Neural progenitor cell (in vitro differentiated cells): ENCODE measurements around the gene SPOCK3. TPM values are rescaled to one million over a fixed set of nuclear protein-coding genes. Genes with fewer than 3 reads are reported as not detected.

Experiments
- DNase-seq: peaks from one replicate; pipeline ENCODE4 v3.0.0-alpha.2; 2016; ENCODE audit warnings: low spot score
- H2AFZ ChIP-seq: fragments of 200-600 bp; sonication (generic); replicated peaks from 2 replicates; pipeline ENCODE4 v1.6.1; 2016; ENCODE audit warnings: antibody characterized with exemption
- H3F3A ChIP-seq: fragments of 200-600 bp; sonication (generic); 2 replicates; pipeline ENCODE4 v1.6.1; 2016; ENCODE audit warnings: antibody characterized with exemption, low read depth
- H3K27ac ChIP-seq: fragments of 200-600 bp; sonication (generic); 2 replicates; pipeline ENCODE4 v1.5.1; 2016; ENCODE audit warnings: mild to moderate bottlenecking
- H3K27me3 ChIP-seq: fragments of 200-600 bp; sonication (generic); 2 replicates; pipeline ENCODE4 v1.6.1; 2016; ENCODE audit warnings: mild to moderate bottlenecking, moderate library complexity
- H3K36me3 ChIP-seq: fragments of 200-600 bp; sonication (generic); 2 replicates; pipeline ENCODE4 v1.5.1; 2016
- H3K4me1 ChIP-seq: fragments of 200-600 bp; sonication (generic); 2 replicates; pipeline ENCODE4 v1.6.1; 2016; ENCODE audit warnings: mixed run types
- H3K4me2 ChIP-seq: fragments of 200-600 bp; sonication (generic); 2 replicates; pipeline ENCODE4 v1.6.1; 2016
- H3K4me3 ChIP-seq: fragments of 200-600 bp; sonication (generic); 2 replicates; pipeline ENCODE4 v1.5.1; 2016
- H3K79me2 ChIP-seq: fragments of 200-600 bp; sonication (generic); 2 replicates; pipeline ENCODE4 v1.6.1; 2016; ENCODE audit warnings: low read depth
- H3K9ac ChIP-seq: fragments of 200-600 bp; sonication (generic); 2 replicates; pipeline ENCODE4 v1.6.1; 2016
- H3K9me3 ChIP-seq: fragments of 200-600 bp; sonication (generic); 2 replicates; pipeline ENCODE4 v1.5.1; 2016; ENCODE audit warnings: low read depth
- H4K20me1 ChIP-seq: fragments of 200-600 bp; sonication (generic); 2 replicates; pipeline ENCODE4 v1.6.1; 2016; ENCODE audit warnings: low read depth
- H3K27ac Mint-ChIP-seq: 3 replicates; pipeline ENCODE4 v1.8.0; 2021; ENCODE audit warnings: mixed read lengths
- H3K27me3 Mint-ChIP-seq: 2 replicates; pipeline ENCODE4 v1.8.0; 2022; ENCODE audit warnings: low read depth, mild to moderate bottlenecking, inconsistent platforms, moderate library complexity, mixed read lengths; ENCODE audit not compliant: insufficient read depth
- H3K36me3 Mint-ChIP-seq: 3 replicates; pipeline ENCODE4 v1.8.0; 2021; ENCODE audit warnings: mixed read lengths
- H3K4me1 Mint-ChIP-seq: 3 replicates; pipeline ENCODE4 v1.8.0; 2021; ENCODE audit warnings: mixed read lengths
- H3K4me3 Mint-ChIP-seq: 3 replicates; pipeline ENCODE4 v1.8.0; 2021; ENCODE audit warnings: mild to moderate bottlenecking, moderate library complexity, mixed read lengths
- H3K9me3 Mint-ChIP-seq: 3 replicates; pipeline ENCODE4 v1.8.0; 2020; ENCODE audit warnings: mixed read lengths
- EZH2 ChIP-seq: fragments of 200-600 bp; sonication (generic); IDR thresholded peaks from 2 replicates; pipeline ENCODE4 v1.6.1; 2017; ENCODE audit warnings: antibody characterized with exemption, mild to moderate bottlenecking, moderate library complexity
- EZH2phosphoT487 ChIP-seq: fragments of 200-600 bp; sonication (generic); IDR thresholded peaks from 2 replicates; pipeline ENCODE4 v1.6.1; 2017; ENCODE audit warnings: antibody characterized with exemption
- total RNA-seq: library from RNA; depleted of rRNA; stranded (reverse); fragments of >200 nt; gene quantifications from 2 replicates; pipeline ENCODE4 v1.2.3, GENCODE V29; 2015; ENCODE audit warnings: low replicate concordance
- TF ChIP-seq, protein P1 (sequence below): fragments of 200-600 bp; sonication (generic); IDR thresholded peaks from 2 replicates; pipeline ENCODE4 v1.5.1; 2017; ENCODE audit warnings: antibody characterized with exemption, mild to moderate bottlenecking

The SPOCK3 gene
- total RNA-seq, 1 donor from 2014 or later: 0.21 TPM

DNA sequence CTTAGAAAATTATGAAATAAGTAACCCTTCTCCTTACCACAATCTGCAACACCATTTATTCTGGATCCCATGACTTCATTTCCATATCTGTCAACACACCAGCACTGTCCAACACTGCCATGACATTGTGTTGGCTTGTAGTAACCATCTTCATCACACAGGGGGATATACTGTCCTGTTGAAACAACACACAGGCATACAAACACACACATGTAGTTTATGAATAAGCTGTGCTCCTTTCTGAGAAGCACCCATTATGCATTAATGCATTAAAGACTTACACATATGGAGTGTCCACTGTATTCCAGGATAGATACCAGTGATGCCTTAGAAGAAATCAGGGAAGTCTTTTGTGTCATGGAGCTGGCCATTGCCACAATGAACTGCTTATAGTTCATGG lies 496.9 kb downstream of the SPOCK3 start:
- no peaks in the 10 kb centered on the region for H4K20me1 ChIP-seq
- no peak overlapping the region for H3K27ac Mint-ChIP-seq
- H3K4me1 ChIP-seq: no peaks in the 10 kb centered on the region
- no peak overlapping the region for H3K27ac ChIP-seq
- H3K4me1 Mint-ChIP-seq: no peaks in the 10 kb centered on the region
- H3K27me3 ChIP-seq: no peaks in the 10 kb centered on the region
- no peak overlapping the region for H2AFZ ChIP-seq
- no peak overlapping the region for H3K4me2 ChIP-seq
- no peak for TF ChIP-seq EZH2phosphoT487
- TF ChIP-seq EZH2: no peak
- TF ChIP-seq, protein P1, sequence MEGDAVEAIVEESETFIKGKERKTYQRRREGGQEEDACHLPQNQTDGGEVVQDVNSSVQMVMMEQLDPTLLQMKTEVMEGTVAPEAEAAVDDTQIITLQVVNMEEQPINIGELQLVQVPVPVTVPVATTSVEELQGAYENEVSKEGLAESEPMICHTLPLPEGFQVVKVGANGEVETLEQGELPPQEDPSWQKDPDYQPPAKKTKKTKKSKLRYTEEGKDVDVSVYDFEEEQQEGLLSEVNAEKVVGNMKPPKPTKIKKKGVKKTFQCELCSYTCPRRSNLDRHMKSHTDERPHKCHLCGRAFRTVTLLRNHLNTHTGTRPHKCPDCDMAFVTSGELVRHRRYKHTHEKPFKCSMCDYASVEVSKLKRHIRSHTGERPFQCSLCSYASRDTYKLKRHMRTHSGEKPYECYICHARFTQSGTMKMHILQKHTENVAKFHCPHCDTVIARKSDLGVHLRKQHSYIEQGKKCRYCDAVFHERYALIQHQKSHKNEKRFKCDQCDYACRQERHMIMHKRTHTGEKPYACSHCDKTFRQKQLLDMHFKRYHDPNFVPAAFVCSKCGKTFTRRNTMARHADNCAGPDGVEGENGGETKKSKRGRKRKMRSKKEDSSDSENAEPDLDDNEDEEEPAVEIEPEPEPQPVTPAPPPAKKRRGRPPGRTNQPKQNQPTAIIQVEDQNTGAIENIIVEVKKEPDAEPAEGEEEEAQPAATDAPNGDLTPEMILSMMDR: no peak
- no peaks in the 10 kb centered on the region for H3K79me2 ChIP-seq
- no peaks in the 10 kb centered on the region for H3K27me3 Mint-ChIP-seq
- H3K4me3 Mint-ChIP-seq: no peak overlapping the region
- H3K9ac ChIP-seq: no peak overlapping the region
- no peak for DNase-seq
- H3F3A ChIP-seq: no peaks in the 10 kb centered on the region
- H3K36me3 Mint-ChIP-seq: no peaks in the 10 kb centered on the region
- H3K9me3 Mint-ChIP-seq: no peaks in the 10 kb centered on the region
- H3K36me3 ChIP-seq: no peaks in the 10 kb centered on the region
- H3K4me3 ChIP-seq: no peak overlapping the region
- H3K9me3 ChIP-seq: no peaks in the 10 kb centered on the region

DNA sequence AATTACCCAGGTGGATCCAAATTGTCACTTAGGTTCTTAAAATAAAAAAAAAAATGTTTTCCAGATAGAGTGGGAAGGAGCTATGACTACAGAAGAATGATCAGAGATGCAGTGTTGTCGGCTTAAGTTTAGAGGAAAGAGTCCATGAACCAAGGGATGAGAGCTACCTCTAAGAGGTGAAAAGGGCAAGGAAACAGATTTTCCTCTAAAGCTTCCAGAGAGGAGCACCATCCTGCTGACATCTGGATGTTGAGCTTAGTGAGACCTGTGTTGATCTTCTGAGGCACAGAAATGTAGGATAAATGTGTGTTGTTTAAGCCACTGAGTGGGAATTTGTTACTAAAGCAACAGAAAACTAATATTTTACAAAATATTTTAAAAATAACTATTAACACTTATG lies 498.7 kb downstream of the SPOCK3 start:
- DNase-seq: no peak
- Histone ChIP-seq H3K36me3 (no peaks in the 10 kb centered on the region), H4K20me1 (no peaks in the 10 kb centered on the region), H3K9ac (no peak overlapping the region), H3F3A (no peaks in the 10 kb centered on the region), H3K4me3 (no peak overlapping the region), H3K27ac (no peak overlapping the region), H3K9me3 (no peaks in the 10 kb centered on the region), H3K4me2 (no peak overlapping the region), H2AFZ (no peak overlapping the region), H3K27me3 (no peaks in the 10 kb centered on the region), H3K4me1 (no peaks in the 10 kb centered on the region), H3K79me2 (no peaks in the 10 kb centered on the region)
- Mint-ChIP-seq H3K4me3 (no peak overlapping the region), H3K4me1 (no peaks in the 10 kb centered on the region), H3K27ac (no peak overlapping the region), H3K9me3 (no peaks in the 10 kb centered on the region), H3K36me3 (no peaks in the 10 kb centered on the region), H3K27me3 (no peaks in the 10 kb centered on the region)
- TF ChIP-seq EZH2 (no peak), EZH2phosphoT487 (no peak)
- TF ChIP-seq, protein P1: no peak

DNA sequence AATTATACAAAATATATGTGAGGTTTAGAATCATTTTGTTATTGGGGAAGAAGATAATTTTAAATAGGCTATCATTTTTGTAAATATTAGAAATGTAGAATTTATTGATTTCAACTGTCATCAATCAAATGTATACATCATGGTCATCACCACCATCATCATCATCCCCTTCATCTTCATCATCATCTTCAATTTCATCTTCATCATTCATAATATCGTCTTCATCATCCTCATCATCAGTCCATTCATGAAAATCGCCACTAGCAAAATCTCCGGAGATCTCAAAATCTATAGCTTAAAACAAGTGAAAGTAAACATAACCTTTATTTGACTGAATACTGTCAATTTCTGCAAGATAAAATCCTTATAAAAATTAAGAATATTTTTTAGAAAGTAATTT lies 499.5 kb downstream of the SPOCK3 start:
- DNase-seq: no peak
- H3K36me3 ChIP-seq: no peaks in the 10 kb centered on the region
- no peak overlapping the region for H3K9ac ChIP-seq
- no peaks in the 10 kb centered on the region for H3K9me3 ChIP-seq
- no peaks in the 10 kb centered on the region for H3F3A ChIP-seq
- no peaks in the 10 kb centered on the region for H3K4me1 ChIP-seq
- no peak overlapping the region for H3K4me3 ChIP-seq
- no peak overlapping the region for H3K4me2 ChIP-seq
- no peaks in the 10 kb centered on the region for H3K79me2 ChIP-seq
- Mint-ChIP-seq H3K27ac (no peak overlapping the region), H3K27me3 (no peaks in the 10 kb centered on the region), H3K9me3 (no peaks in the 10 kb centered on the region), H3K36me3 (no peaks in the 10 kb centered on the region), H3K4me1 (no peaks in the 10 kb centered on the region), H3K4me3 (no peak overlapping the region)
- H3K27me3 ChIP-seq: no peaks in the 10 kb centered on the region
- H3K27ac ChIP-seq: no peak overlapping the region
- H4K20me1 ChIP-seq: no peaks in the 10 kb centered on the region
- H2AFZ ChIP-seq: no peak overlapping the region
- TF ChIP-seq EZH2 (no peak), EZH2phosphoT487 (no peak)
- TF ChIP-seq, protein P1: no peak

DNA sequence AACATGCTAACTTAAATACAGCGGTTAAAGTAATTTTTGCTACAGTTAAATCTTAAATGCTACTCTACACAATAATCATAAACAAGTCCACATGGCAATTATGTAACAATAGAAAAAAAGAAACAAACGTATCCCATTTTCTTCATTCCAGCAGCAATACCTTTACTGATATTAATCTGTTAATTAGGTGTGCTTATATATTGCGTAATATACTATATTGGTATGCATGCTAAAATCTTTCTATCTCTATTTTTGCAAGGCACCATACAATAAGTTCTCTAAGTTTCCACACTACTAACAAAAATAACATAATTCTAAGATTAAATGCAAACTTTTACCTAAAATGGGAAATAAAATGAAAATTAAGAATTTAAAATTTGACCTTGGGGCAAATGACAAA lies 500.6 kb downstream of the SPOCK3 start:
- H3K4me1 ChIP-seq: no peaks in the 10 kb centered on the region
- no peak overlapping the region for H3K4me2 ChIP-seq
- H3K36me3 ChIP-seq: no peaks in the 10 kb centered on the region
- no peaks in the 10 kb centered on the region for H3F3A ChIP-seq
- no peaks in the 10 kb centered on the region for H3K36me3 Mint-ChIP-seq
- H2AFZ ChIP-seq: no peak overlapping the region
- H3K9me3 ChIP-seq: no peaks in the 10 kb centered on the region
- no peak overlapping the region for H3K27ac Mint-ChIP-seq
- H3K79me2 ChIP-seq: no peaks in the 10 kb centered on the region
- H3K9me3 Mint-ChIP-seq: no peaks in the 10 kb centered on the region
- DNase-seq: no peak
- H3K27me3 Mint-ChIP-seq: no peaks in the 10 kb centered on the region
- no peak overlapping the region for H3K4me3 ChIP-seq
- H4K20me1 ChIP-seq: no peaks in the 10 kb centered on the region
- H3K27me3 ChIP-seq: no peaks in the 10 kb centered on the region
- no peak for TF ChIP-seq EZH2phosphoT487
- H3K4me1 Mint-ChIP-seq: no peaks in the 10 kb centered on the region
- no peak overlapping the region for H3K4me3 Mint-ChIP-seq
- H3K9ac ChIP-seq: no peak overlapping the region
- H3K27ac ChIP-seq: no peak overlapping the region
